SK-N-SH treated with all-trans-retinoic acid at 6 μM for 48 hours (cell line): ENCODE data around the gene SULT2B1.

Experiments
- ATAC-seq: fragments of 200-7000 bp; cut with Tn5 transposase; 3 replicates; pipeline ENCODE4 v1.9.1; 2020; ENCODE audit warnings: mild to moderate bottlenecking, moderate library complexity
- ARNTL ChIP-seq: fragments of 450-650 bp; formaldehyde crosslinking; IDR thresholded peaks from 2 replicates; pipeline ENCODE4 v1.5.0; 2020; ENCODE audit warnings: low read depth, mild to moderate bottlenecking, moderate library complexity, borderline replicate concordance
- BACH2 ChIP-seq: fragments of 250-450 bp; sonication (Bioruptor Pico); IDR thresholded peaks from 2 replicates; pipeline ENCODE4 v1.9.0; 2021; ENCODE audit warnings: mild to moderate bottlenecking, borderline replicate concordance
- CREB5 ChIP-seq: fragments of 250-450 bp; sonication (Bioruptor Pico); IDR thresholded peaks from 2 replicates; pipeline ENCODE4 v1.5.1; 2020; ENCODE audit warnings: low read depth, mild to moderate bottlenecking, moderate library complexity
- CSDC2 ChIP-seq: fragments of 250-450 bp; sonication (Bioruptor Pico); IDR thresholded peaks from 2 replicates; pipeline ENCODE4 v1.5.0; 2020; ENCODE audit warnings: mild to moderate bottlenecking, moderate library complexity
- CSRNP3 ChIP-seq: fragments of 250-450 bp; sonication (Bioruptor Pico); IDR thresholded peaks from 2 replicates; pipeline ENCODE4 v1.5.1; 2021; ENCODE audit warnings: mild to moderate bottlenecking, moderate library complexity
- ESRRG ChIP-seq: fragments of 250-450 bp; sonication (Bioruptor Pico); IDR thresholded peaks from 2 replicates; pipeline ENCODE4 v1.6.1; 2021; ENCODE audit warnings: mild to moderate bottlenecking
- GLIS3 ChIP-seq: fragments of 250-450 bp; sonication (Bioruptor Pico); IDR thresholded peaks from 2 replicates; pipeline ENCODE4 v1.5.0; 2020; ENCODE audit warnings: mild to moderate bottlenecking, moderate library complexity
- OSR1 ChIP-seq: fragments of 250-450 bp; sonication (Bioruptor Pico); IDR thresholded peaks from 2 replicates; pipeline ENCODE4 v1.8.0; 2022; ENCODE audit warnings: moderate library complexity, mild to moderate bottlenecking, inconsistent platforms
- PPARA ChIP-seq: fragments of 250-450 bp; sonication (Bioruptor Pico); IDR thresholded peaks from 2 replicates; pipeline ENCODE4 v1.5.0; 2020; ENCODE audit warnings: mild to moderate bottlenecking, borderline replicate concordance
- SNAI2 ChIP-seq: fragments of 250-450 bp; sonication (Bioruptor Pico); IDR thresholded peaks from 2 replicates; pipeline ENCODE4 v1.5.0; 2020; ENCODE audit warnings: mild to moderate bottlenecking, moderate library complexity
- TCF4 ChIP-seq: fragments of 250-450 bp; sonication (Bioruptor Pico); IDR thresholded peaks from 2 replicates; pipeline ENCODE4 v1.8.0; 2021; ENCODE audit warnings: mild to moderate bottlenecking, moderate library complexity, borderline replicate concordance
- TOX ChIP-seq: fragments of 250-450 bp; sonication (Bioruptor Pico); IDR thresholded peaks from 2 replicates; pipeline ENCODE4 v1.8.0; 2021; ENCODE audit warnings: mild to moderate bottlenecking, moderate library complexity, borderline replicate concordance
- ZC3H10 ChIP-seq: fragments of 250-450 bp; sonication (Bioruptor Pico); IDR thresholded peaks from 2 replicates; pipeline ENCODE4 v1.5.1; 2021; ENCODE audit warnings: mild to moderate bottlenecking, moderate library complexity
- ZFP30 ChIP-seq: fragments of 450-650 bp; formaldehyde crosslinking; IDR thresholded peaks from 2 replicates; pipeline ENCODE4 v1.5.0; 2022; ENCODE audit warnings: mild to moderate bottlenecking, moderate library complexity
- ZNF565 ChIP-seq: fragments of 450-650 bp; formaldehyde crosslinking; conservative IDR thresholded peaks from 2 replicates; pipeline ENCODE4 v1.5.0; 2020; ENCODE audit warnings: low read depth, mild to moderate bottlenecking, moderate library complexity
- ZNF70 ChIP-seq: fragments of 450-650 bp; formaldehyde crosslinking; IDR thresholded peaks from 2 replicates; pipeline ENCODE4 v1.5.0; 2020; ENCODE audit warnings: mild to moderate bottlenecking, moderate library complexity
- ZNF8 ChIP-seq: fragments of 450-650 bp; formaldehyde crosslinking; IDR thresholded peaks from 2 replicates; pipeline ENCODE4 v1.5.0; 2020; ENCODE audit warnings: mild to moderate bottlenecking, moderate library complexity
- TF ChIP-seq, protein P1 (sequence below): fragments of 250-450 bp; sonication (Bioruptor Pico); IDR thresholded peaks from 2 replicates; pipeline ENCODE4 v1.5.0; 2020; ENCODE audit warnings: mild to moderate bottlenecking, moderate library complexity
- TF ChIP-seq, protein P2 (sequence below): fragments of 250-450 bp; sonication (Bioruptor Pico); IDR thresholded peaks from 2 replicates; pipeline ENCODE4 v1.8.0; 2020; ENCODE audit warnings: mild to moderate bottlenecking, moderate library complexity, borderline replicate concordance
- TF ChIP-seq, protein P3 (sequence below): fragments of 250-450 bp; sonication (Bioruptor Pico); IDR thresholded peaks from 2 replicates; pipeline ENCODE4 v1.8.0; 2021; ENCODE audit warnings: low read depth, mild to moderate bottlenecking, moderate library complexity, borderline replicate concordance

SULT2B1 gene

DNA sequence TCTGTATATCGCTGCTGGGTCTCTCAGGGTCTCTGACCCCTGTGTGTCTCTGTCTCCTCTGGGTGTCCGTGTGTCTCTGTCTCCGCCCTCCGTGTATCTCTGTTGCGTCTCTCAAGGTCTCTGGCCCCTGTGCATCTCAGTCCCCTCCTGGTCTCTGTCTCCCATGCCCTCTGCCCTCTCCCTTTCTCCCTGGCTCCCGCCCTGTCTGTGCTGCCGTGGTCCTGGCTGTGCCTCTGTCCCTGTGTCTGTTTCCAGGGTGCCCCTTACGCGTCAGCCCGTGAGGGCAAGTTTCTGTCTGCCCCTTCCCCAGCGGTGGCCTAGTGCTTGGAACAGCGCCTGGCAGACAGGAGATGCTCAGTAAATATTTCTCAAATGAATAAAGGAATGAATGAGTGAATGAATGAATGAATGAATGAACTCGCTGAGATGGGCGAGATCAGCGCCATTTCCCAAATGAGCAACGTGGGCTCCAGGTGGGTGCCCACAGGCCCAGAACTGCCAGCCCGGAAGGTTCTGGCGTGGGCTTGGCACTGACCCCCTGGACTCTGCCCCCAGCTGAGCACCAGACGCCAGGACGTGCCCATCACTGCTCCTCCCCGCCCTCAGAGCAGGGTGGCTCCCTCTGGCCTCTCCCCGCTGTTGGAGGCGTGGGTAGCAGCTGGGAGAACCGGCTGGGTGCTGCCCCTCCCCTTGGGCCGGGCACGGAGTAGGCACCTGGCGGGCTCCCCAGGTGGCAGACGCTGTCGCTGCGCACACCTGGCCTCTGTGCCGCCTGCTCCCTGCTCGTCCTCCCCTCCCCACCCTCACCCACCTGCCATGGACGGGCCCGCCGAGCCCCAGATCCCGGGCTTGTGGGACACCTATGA lies at the start of gene SULT2B1:
TSS of gene SULT2B1 (plus strand) at position 736 of the 866 bp plus-strand sequence. CDS start at position 817, 81 bp downstream.
- TF ChIP-seq SNAI2 (no peak), ZNF8 (CRISPR knock-in tag) (no peak), BACH2 (CRISPR knock-in tag) (no peak), CSRNP3 (CRISPR knock-in tag) (no peak), ZNF565 (no peak), PPARA (no peak), GLIS3 (CRISPR knock-in tag) (no peak), ZFP30 (CRISPR knock-in tag) (no peak), CSDC2 (no peak), OSR1 (CRISPR knock-in tag) (no peak), ZNF70 (no peak)
- TF ChIP-seq, protein P1, sequence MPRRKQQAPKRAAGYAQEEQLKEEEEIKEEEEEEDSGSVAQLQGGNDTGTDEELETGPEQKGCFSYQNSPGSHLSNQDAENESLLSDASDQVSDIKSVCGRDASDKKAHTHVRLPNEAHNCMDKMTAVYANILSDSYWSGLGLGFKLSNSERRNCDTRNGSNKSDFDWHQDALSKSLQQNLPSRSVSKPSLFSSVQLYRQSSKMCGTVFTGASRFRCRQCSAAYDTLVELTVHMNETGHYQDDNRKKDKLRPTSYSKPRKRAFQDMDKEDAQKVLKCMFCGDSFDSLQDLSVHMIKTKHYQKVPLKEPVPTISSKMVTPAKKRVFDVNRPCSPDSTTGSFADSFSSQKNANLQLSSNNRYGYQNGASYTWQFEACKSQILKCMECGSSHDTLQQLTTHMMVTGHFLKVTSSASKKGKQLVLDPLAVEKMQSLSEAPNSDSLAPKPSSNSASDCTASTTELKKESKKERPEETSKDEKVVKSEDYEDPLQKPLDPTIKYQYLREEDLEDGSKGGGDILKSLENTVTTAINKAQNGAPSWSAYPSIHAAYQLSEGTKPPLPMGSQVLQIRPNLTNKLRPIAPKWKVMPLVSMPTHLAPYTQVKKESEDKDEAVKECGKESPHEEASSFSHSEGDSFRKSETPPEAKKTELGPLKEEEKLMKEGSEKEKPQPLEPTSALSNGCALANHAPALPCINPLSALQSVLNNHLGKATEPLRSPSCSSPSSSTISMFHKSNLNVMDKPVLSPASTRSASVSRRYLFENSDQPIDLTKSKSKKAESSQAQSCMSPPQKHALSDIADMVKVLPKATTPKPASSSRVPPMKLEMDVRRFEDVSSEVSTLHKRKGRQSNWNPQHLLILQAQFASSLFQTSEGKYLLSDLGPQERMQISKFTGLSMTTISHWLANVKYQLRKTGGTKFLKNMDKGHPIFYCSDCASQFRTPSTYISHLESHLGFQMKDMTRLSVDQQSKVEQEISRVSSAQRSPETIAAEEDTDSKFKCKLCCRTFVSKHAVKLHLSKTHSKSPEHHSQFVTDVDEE, result no peak
- TF ChIP-seq, protein P2, sequence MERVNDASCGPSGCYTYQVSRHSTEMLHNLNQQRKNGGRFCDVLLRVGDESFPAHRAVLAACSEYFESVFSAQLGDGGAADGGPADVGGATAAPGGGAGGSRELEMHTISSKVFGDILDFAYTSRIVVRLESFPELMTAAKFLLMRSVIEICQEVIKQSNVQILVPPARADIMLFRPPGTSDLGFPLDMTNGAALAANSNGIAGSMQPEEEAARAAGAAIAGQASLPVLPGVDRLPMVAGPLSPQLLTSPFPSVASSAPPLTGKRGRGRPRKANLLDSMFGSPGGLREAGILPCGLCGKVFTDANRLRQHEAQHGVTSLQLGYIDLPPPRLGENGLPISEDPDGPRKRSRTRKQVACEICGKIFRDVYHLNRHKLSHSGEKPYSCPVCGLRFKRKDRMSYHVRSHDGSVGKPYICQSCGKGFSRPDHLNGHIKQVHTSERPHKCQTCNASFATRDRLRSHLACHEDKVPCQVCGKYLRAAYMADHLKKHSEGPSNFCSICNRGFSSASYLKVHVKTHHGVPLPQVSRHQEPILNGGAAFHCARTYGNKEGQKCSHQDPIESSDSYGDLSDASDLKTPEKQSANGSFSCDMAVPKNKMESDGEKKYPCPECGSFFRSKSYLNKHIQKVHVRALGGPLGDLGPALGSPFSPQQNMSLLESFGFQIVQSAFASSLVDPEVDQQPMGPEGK (CRISPR knock-in tag), result no peak
- no peak for ATAC-seq

DNA sequence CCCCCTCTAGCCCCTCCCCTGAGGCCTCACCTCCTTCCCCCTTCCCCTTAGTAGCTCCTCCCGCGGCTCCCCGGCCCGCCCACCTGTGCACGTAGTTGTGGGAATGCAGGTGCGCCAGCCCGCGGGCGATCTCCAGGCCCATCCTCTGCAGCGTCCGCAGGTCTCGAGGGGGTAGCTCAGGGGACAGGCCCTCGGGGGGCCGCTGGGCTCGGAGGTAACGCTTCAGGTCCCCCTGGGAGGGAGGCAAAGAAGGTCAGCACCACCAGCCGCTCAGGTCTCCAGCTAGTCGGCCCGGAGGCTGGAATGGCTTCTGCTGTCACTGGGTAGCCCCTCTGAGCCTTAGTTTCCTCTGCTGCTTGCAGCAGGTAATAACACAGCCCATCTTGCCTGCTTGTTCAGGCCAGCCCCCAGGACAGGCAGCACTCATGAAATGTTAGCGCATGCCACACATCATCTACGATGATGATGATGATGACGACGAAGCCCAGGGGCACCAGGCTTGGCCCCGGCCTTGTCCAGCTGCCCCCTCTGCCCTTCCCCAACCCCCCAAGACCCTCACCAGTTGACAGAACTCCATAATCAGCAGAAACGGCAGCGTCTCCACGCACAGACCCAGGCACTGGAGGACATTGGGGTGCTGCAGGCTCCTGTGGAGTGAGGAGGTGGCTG lies 49.5 kb upstream of the SULT2B1 start:
- ATAC-seq, result no peak

DNA sequence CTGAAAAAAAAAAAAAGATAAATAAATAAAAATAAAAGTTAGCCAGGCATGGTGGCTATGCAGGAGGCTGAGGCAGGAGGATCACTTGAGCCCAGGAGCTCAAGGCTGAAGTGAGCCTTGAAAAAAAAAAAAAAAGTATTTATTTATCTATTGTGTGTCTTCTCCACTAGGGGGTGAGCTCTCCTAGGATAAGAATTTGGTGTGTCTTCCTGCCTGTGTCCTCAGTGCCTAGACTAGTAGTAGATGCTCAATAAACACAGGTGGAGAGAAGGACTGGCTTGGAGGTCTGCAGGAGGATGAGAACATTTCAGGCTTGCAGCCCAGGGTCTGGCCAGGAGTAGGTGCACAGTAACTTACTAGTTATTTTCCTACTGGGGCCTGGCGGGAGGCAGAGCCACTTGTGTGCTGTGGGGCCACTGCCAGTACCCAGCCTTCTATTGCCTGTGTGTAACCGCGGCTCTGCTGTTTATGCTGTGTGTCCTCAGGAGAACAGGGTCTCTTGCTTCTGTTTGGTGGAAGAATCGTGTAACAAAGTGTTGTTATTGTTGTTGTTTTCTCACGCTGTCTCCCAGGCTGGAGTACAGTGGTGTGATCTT lies 45.7 kb upstream of the SULT2B1 start:
- no peak for TF ChIP-seq TCF4 (CRISPR knock-in tag)
- no peak for TF ChIP-seq SNAI2
- no peak for TF ChIP-seq CREB5 (CRISPR knock-in tag)
- no peak for TF ChIP-seq ARNTL (CRISPR knock-in tag)
- no peak for TF ChIP-seq ZNF8 (CRISPR knock-in tag)
- TF ChIP-seq, protein P1, result no peak
- no peak for TF ChIP-seq OSR1 (CRISPR knock-in tag)
- no peak for TF ChIP-seq ZNF70
- no peak for TF ChIP-seq CSDC2
- no peak for TF ChIP-seq ZNF565
- no peak for TF ChIP-seq ZC3H10 (CRISPR knock-in tag)
- no peak for TF ChIP-seq TOX (CRISPR knock-in tag)
- TF ChIP-seq BACH2 (CRISPR knock-in tag), result no peak
- no peak for TF ChIP-seq ESRRG (CRISPR knock-in tag)
- TF ChIP-seq, protein P3, sequence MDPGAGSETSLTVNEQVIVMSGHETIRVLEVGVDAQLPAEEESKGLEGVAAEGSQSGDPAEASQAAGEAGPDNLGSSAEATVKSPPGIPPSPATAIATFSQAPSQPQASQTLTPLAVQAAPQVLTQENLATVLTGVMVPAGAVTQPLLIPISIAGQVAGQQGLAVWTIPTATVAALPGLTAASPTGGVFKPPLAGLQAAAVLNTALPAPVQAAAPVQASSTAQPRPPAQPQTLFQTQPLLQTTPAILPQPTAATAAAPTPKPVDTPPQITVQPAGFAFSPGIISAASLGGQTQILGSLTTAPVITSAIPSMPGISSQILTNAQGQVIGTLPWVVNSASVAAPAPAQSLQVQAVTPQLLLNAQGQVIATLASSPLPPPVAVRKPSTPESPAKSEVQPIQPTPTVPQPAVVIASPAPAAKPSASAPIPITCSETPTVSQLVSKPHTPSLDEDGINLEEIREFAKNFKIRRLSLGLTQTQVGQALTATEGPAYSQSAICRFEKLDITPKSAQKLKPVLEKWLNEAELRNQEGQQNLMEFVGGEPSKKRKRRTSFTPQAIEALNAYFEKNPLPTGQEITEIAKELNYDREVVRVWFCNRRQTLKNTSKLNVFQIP (CRISPR knock-in tag), result no peak
- peak; percentile 26 for ATAC-seq

More for the DNA sequence above, 49.5 kb upstream of the SULT2B1 start:
- no peak for TF ChIP-seq ZNF565
- TF ChIP-seq ARNTL (CRISPR knock-in tag), result no peak
- TF ChIP-seq GLIS3 (CRISPR knock-in tag), result no peak
- TF ChIP-seq SNAI2, result no peak
- TF ChIP-seq OSR1 (CRISPR knock-in tag), result no peak
